Measurements from ENCODE around the gene LINC01488. TPM values are rescaled to one million over a fixed set of nuclear protein-coding genes. Genes with fewer than 3 reads are reported as not detected.

The LINC01488 gene
- total RNA-seq, 3 donors from 2014 or later = not detected

DNA sequence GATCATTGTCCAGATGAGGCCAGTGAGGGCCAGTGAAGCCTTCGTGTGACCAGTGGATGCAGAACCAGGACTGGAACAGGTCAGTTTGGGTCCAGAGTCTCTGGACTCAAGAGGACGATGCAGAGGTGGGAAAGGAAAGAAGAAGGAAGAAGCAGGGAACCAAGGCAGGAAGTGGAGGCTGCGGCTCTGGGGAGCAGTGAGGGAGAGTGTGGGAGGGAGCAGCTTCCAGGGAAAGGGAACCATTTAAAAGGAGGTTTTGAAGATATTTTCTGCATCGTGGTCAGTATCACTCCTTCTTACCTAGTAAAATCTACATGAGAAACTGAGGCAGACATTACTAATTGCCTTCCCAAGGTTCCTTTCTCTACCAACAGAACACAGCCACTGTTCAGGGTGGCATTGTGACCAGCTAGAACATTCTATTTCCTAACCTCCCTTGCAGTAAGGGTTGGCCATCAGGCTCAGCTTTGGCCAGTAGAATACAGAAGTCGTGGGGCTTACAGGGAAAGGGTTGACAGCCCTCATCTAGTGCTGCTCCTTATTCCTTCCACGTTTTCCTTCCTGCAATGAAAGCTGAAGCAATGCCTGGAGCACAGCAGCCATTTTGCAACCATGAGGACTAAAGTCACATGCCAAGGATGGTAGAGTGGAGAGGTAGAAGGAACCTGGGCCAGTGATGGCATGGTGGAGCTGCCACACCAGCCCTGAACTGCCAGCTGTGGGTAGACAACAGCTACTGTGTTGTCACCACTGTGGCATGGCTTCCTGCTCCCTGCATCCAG is 29.1 kb upstream of the LINC01488 start:
- Histone ChIP-seq H3K36me3 (no peaks in the 10 kb centered on the region), H3K9me3 (no peaks in the 10 kb centered on the region), H3K27ac (no peak overlapping the region), H3K4me1 (no peaks in the 10 kb centered on the region), H3K4me3 (no peak overlapping the region), H3K27me3 (no peaks in the 10 kb centered on the region)
- TF ChIP-seq, protein P1, sequence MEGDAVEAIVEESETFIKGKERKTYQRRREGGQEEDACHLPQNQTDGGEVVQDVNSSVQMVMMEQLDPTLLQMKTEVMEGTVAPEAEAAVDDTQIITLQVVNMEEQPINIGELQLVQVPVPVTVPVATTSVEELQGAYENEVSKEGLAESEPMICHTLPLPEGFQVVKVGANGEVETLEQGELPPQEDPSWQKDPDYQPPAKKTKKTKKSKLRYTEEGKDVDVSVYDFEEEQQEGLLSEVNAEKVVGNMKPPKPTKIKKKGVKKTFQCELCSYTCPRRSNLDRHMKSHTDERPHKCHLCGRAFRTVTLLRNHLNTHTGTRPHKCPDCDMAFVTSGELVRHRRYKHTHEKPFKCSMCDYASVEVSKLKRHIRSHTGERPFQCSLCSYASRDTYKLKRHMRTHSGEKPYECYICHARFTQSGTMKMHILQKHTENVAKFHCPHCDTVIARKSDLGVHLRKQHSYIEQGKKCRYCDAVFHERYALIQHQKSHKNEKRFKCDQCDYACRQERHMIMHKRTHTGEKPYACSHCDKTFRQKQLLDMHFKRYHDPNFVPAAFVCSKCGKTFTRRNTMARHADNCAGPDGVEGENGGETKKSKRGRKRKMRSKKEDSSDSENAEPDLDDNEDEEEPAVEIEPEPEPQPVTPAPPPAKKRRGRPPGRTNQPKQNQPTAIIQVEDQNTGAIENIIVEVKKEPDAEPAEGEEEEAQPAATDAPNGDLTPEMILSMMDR (IDR thresholded peaks at IDR 0.05) = no peak
- no peak for TF ChIP-seq POLR2A (IDR thresholded peaks at IDR 0.05)
- TF ChIP-seq POLR2AphosphoS5 (IDR thresholded peaks at IDR 0.05) = no peak
- intact Hi-C loops (cut with DNase I; ENCODE audit: low total_unique reads) = no loop called here
- DNase-seq (ENCODE audit: low spot score in 2 of 2) = no peak

DNA sequence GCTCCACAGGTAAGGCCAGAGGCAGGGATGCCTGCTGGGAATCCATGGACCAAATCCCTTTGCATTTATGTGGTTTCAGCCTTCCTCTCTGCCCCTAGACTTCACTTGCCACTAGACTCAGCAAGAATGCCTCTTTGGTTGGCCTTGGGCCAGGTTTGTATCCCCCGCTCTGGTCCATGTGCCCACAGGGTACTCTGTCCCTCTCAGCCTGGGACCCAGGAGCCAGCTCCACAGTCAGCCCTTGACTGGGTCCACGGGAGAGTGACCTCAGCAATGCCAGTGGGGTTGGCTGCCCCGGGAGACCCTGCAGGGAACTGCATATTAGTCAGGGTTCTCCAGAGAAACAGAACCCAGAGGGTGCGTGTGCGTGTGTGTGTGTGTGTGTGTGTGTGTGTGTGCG is 28.3 kb upstream of the LINC01488 start:
- no peak for DNase-seq (ENCODE audit: low spot score in 2 of 2)
- H3K4me1 ChIP-seq = no peaks in the 10 kb centered on the region
- no peaks in the 10 kb centered on the region for H3K9me3 ChIP-seq
- H3K27me3 ChIP-seq = no peaks in the 10 kb centered on the region
- no peak overlapping the region for H3K27ac ChIP-seq
- intact Hi-C loops (cut with DNase I; ENCODE audit: low total_unique reads) = no loop called here
- no peaks in the 10 kb centered on the region for H3K36me3 ChIP-seq
- TF ChIP-seq, protein P1 (IDR thresholded peaks at IDR 0.05) = no peak
- no peak for TF ChIP-seq POLR2AphosphoS5 (IDR thresholded peaks at IDR 0.05)
- TF ChIP-seq POLR2A (IDR thresholded peaks at IDR 0.05) = no peak
- H3K4me3 ChIP-seq = no peak overlapping the region

DNA sequence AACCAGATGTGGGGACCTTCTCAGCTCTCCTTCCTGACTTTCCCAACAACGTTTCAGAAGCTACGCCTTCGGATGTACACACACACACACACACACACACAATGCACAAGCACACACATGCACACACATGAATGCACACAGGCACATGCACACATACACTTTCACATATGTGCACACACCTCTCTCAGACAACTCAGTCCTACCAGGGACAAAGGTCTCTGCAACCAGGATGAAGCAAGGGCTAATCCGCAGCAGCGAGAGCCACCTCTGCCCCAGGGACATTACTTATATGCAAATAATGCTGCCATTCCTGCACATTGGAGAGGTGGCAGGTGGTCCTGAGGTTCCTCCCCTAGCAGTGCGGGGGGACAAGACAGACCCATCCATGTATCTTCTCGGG is 27.4 kb upstream of the LINC01488 start:
- Histone ChIP-seq H3K27me3 (no peaks in the 10 kb centered on the region), H3K36me3 (no peaks in the 10 kb centered on the region), H3K9me3 (no peaks in the 10 kb centered on the region), H3K4me1 (no peaks in the 10 kb centered on the region), H3K4me3 (no peak overlapping the region), H3K27ac (no peak overlapping the region)
- intact Hi-C loops (cut with DNase I; ENCODE audit: low total_unique reads) = no loop called here
- no peak for TF ChIP-seq POLR2AphosphoS5 (IDR thresholded peaks at IDR 0.05)
- TF ChIP-seq, protein P1 (IDR thresholded peaks at IDR 0.05) = no peak
- no peak for TF ChIP-seq POLR2A (IDR thresholded peaks at IDR 0.05)
- no peak for DNase-seq (ENCODE audit: low spot score in 2 of 2)

DNA sequence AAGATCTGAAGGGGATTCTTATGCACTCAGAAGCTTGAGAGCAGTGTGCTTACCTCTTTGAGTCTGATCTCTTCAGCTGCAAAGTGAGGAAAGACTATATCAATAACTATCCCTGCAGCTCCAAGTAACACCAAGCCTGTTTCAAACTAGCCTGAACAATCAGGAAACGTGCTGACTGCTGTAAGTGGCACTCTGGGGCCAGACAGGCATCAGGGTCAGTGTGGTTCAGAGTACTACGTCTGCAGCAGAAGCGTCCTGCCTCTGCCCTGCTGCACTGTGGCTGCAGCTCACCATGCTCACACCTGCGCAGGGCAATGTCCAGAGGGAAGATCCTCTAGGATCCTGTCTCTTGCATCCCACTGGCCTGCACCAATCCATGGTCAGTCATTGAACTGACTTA is 25.5 kb upstream of the LINC01488 start:
- Histone ChIP-seq H3K4me3 (no peak overlapping the region), H3K27ac (no peak overlapping the region), H3K9me3 (peaks cover 4 to 7% of the 10 kb centered on the region in 2 donors), H3K36me3 (no peaks in the 10 kb centered on the region), H3K27me3 (no peaks in the 10 kb centered on the region), H3K4me1 (no peaks in the 10 kb centered on the region)
- intact Hi-C loops (cut with DNase I; ENCODE audit: low total_unique reads) = no loop called here
- TF ChIP-seq, protein P1 (IDR thresholded peaks at IDR 0.05) = no peak
- TF ChIP-seq POLR2A (IDR thresholded peaks at IDR 0.05) (no peak), POLR2AphosphoS5 (IDR thresholded peaks at IDR 0.05) (no peak)
- no peak for DNase-seq (ENCODE audit: low spot score in 2 of 2)

DNA sequence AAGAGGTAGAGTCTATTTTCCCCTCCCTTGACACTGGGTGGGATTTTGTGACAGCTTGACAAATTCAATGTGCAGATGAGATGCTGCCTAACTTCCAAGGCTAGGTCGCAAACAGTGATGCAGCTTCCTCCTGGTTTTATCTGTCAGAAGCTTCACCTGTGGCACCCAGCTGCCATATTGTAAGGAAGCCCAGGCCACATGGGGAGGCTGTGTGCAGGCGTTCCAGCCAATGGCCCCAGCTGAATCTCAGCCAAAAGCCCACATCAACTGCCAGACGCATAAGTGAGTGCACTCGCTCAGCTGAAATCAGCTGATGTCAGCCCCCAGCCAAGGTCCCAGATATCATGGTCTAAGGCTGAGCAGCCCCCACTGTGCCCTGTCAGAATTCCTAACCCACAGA is 24.8 kb upstream of the LINC01488 start:
- Histone ChIP-seq H3K4me1 (no peaks in the 10 kb centered on the region), H3K36me3 (no peaks in the 10 kb centered on the region), H3K27ac (no peak overlapping the region), H3K27me3 (no peaks in the 10 kb centered on the region), H3K4me3 (no peak overlapping the region), H3K9me3 (peaks cover 8 to 11% of the 10 kb centered on the region in 2 donors)
- TF ChIP-seq POLR2A (IDR thresholded peaks at IDR 0.05) = no peak
- TF ChIP-seq, protein P1 (IDR thresholded peaks at IDR 0.05) = no peak
- no peak for TF ChIP-seq POLR2AphosphoS5 (IDR thresholded peaks at IDR 0.05)
- DNase-seq (ENCODE audit: low spot score in 2 of 2) = no peak
- intact Hi-C loops (cut with DNase I; ENCODE audit: low total_unique reads) = no loop called here

Data from breast epithelium (tissue), 4 donors.